Mesenchymal stem cell (in vitro differentiated cells and primary cell): Measurements from ENCODE around the gene NT5DC3.

Source experiments
- DNase-seq: peaks from one replicate; pipeline ENCODE4 v3.0.0-alpha.2; 2013
- H2AFZ ChIP-seq: one replicate; pipeline ENCODE4 v1.6.1; 2013; ENCODE audit warnings: low read depth, mild to moderate bottlenecking, control low read depth, inconsistent platforms, low read length, moderate library complexity
- H2AK5ac ChIP-seq: 2 replicates; pipeline ENCODE4 v1.6.1; 2013; ENCODE audit warnings: low read length, moderate library complexity, mild to moderate bottlenecking, inconsistent platforms; ENCODE audit not compliant: severe bottlenecking
- H2BK120ac ChIP-seq: one replicate; pipeline ENCODE4 v1.6.1; 2013; ENCODE audit warnings: low read depth, mild to moderate bottlenecking, inconsistent platforms, low read length, moderate library complexity
- H2BK12ac ChIP-seq, 2 experiments: one replicate each; pipeline ENCODE4 v1.6.1; 2013; ENCODE audit warnings: inconsistent platforms in 2 of 2, low read length in 2 of 2, mild to moderate bottlenecking in 2 of 2, moderate library complexity in 2 of 2, control low read depth in 1 of 2
- H2BK15ac ChIP-seq: one replicate; pipeline ENCODE4 v1.6.1; 2013; ENCODE audit warnings: mild to moderate bottlenecking, low read depth, inconsistent platforms; ENCODE audit not compliant: poor library complexity, severe bottlenecking
- H2BK5ac ChIP-seq: 2 replicates; pipeline ENCODE4 v1.6.1; 2013; ENCODE audit warnings: low read depth, mild to moderate bottlenecking, low read length, control low read depth, inconsistent platforms; ENCODE audit not compliant: poor library complexity, severe bottlenecking
- H3K14ac ChIP-seq, 2 experiments: one replicate each; pipeline ENCODE4 v1.6.1; 2013; ENCODE audit warnings: inconsistent platforms in 2 of 2, low read length in 2 of 2, control low read depth in 1 of 2, mild to moderate bottlenecking in 1 of 2, moderate library complexity in 1 of 2
- H3K18ac ChIP-seq, 2 experiments: one replicate each; pipeline ENCODE4 v1.6.1; 2013; ENCODE audit warnings: inconsistent platforms in 2 of 2, low read length in 2 of 2, control low read depth in 1 of 2, low read depth in 1 of 2, mild to moderate bottlenecking in 1 of 2
- H3K23ac ChIP-seq, 2 experiments: one replicate each; pipeline ENCODE4 v1.6.1; 2013; ENCODE audit warnings: inconsistent platforms in 2 of 2, low read length in 2 of 2, mild to moderate bottlenecking in 2 of 2, moderate library complexity in 2 of 2, control low read depth in 1 of 2
- H3K27ac ChIP-seq: 2 replicates; pipeline ENCODE4 v1.5.1; 2013; ENCODE audit warnings: mild to moderate bottlenecking, moderate library complexity, low read length, control low read depth, inconsistent platforms; ENCODE audit not compliant: poor library complexity, severe bottlenecking
- H3K27me3 ChIP-seq, 2 experiments: 2 replicates each; pipeline versions ENCODE4 v1.6.1 to v1.7.0; 2013; ENCODE audit warnings: low read length in 2 of 2, mild to moderate bottlenecking in 2 of 2, moderate library complexity in 2 of 2, control low read depth in 1 of 2, inconsistent platforms in 1 of 2; ENCODE audit not compliant: control insufficient read depth in 1 of 2, insufficient read depth in 1 of 2
- H3K36me3 ChIP-seq, 2 experiments: 2 replicates each; pipeline versions ENCODE4 v1.6.1 to v1.7.0; 2013; ENCODE audit warnings: low read length in 2 of 2, control low read depth in 1 of 2, inconsistent platforms in 1 of 2, low read depth in 1 of 2, mild to moderate bottlenecking in 1 of 2; ENCODE audit not compliant: insufficient read depth in 2 of 2, control insufficient read depth in 1 of 2
- H3K4ac ChIP-seq, 2 experiments: one replicate each; pipeline ENCODE4 v1.6.1; 2013; ENCODE audit warnings: inconsistent platforms in 2 of 2, low read length in 2 of 2, mild to moderate bottlenecking in 2 of 2, moderate library complexity in 2 of 2, control low read depth in 1 of 2, low read depth in 1 of 2
- H3K4me1 ChIP-seq: 2 replicates; pipeline ENCODE4 v1.6.1; 2013; ENCODE audit warnings: low read depth, low read length, control low read depth; ENCODE audit not compliant: control insufficient read depth, insufficient read depth
- H3K4me2 ChIP-seq: 2 replicates; pipeline ENCODE4 v1.6.1; 2013; ENCODE audit warnings: low read length, mild to moderate bottlenecking, inconsistent platforms; ENCODE audit not compliant: poor library complexity, severe bottlenecking
- H3K4me3 ChIP-seq, 2 experiments: 2 replicates each; pipeline versions ENCODE4 v1.5.1 to v1.7.0; 2013; ENCODE audit warnings: low read length in 2 of 2, mild to moderate bottlenecking in 2 of 2, control low read depth in 1 of 2, low read depth in 1 of 2; ENCODE audit not compliant: insufficient read depth in 1 of 2
- H3K79me1 ChIP-seq: replicated peaks from 2 replicates; pipeline ENCODE4 v1.6.1; 2013; ENCODE audit warnings: mild to moderate bottlenecking, control low read depth, low read length, inconsistent platforms; ENCODE audit not compliant: poor library complexity, severe bottlenecking
- H3K9ac ChIP-seq: 2 replicates; pipeline ENCODE4 v1.7.0; 2013; ENCODE audit warnings: mild to moderate bottlenecking, low read length, moderate library complexity
- H3K9me3 ChIP-seq: 2 replicates; pipeline ENCODE4 v1.7.0; 2013; ENCODE audit warnings: mild to moderate bottlenecking, low read length; ENCODE audit not compliant: control insufficient read depth
- H4K8ac ChIP-seq: one replicate; pipeline ENCODE4 v1.6.1; 2013; ENCODE audit warnings: inconsistent platforms, mild to moderate bottlenecking, low read length, moderate library complexity
- H4K91ac ChIP-seq: one replicate; pipeline ENCODE4 v1.6.1; 2013; ENCODE audit warnings: mild to moderate bottlenecking, low read length, inconsistent platforms
- WGBS: methylation state at CpG from one replicate; pipeline ENCODE4 v1.1.7; 2013; ENCODE audit warnings: mixed read lengths; 5-methylcytosine and 5-hydroxymethylcytosine counted together

The NT5DC3 gene

DNA sequence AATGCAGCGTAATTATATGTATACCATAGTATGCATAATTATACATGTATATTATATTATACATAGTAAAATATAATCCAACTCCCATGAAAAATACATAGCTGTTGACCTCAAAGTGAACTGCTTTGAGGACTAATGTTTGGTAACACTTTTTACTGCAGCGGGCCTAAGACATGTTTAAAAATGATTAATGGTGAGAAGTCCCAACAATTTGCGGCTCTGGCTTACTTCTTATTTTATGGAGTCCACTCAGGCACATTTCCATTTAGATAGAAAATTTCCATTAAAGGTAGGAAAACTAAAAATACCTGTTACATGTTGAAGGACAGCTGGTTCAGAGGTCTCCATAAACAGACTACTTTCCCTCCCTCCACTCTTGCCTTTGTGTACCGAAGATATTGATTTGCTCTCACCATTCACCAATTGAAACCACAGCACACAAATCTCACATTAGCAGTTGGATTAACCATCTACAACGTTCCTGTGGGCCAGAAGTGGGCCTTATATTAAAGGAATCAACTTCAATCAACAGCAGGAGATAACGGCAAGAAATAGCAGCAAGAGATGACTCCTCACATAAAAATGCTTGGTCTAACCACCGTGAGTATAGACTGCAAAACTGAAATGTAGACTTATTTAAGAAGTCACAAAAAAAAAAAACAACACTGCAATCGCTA lies 14.1 kb upstream of the NT5DC3 start:
- Histone ChIP-seq H4K91ac (no peak overlapping the region), H3K79me1 (no peaks in the 10 kb centered on the region), H3K23ac (no peak overlapping the region), H3K36me3 (no peaks in the 10 kb centered on the region), H2AFZ (no peak overlapping the region), H3K4me3 (no peak overlapping the region), H3K14ac (no peak overlapping the region), H3K27me3 (no peaks in the 10 kb centered on the region), H4K8ac (no peak overlapping the region), H3K4ac (no peak overlapping the region), H3K4me1 (peaks cover 15% of the 10 kb centered on the region), H2BK15ac (no peak overlapping the region), H2BK5ac (no peak overlapping the region), H3K18ac (no peak overlapping the region), H2BK120ac (no peak overlapping the region), H3K9ac (no peak overlapping the region), H2AK5ac (no peak overlapping the region), H3K4me2 (no peak overlapping the region), H3K9me3 (no peaks in the 10 kb centered on the region), H3K27ac (peak overlapping the region; percentile 26), H2BK12ac (no peak overlapping the region)
- 35% methylated on average over 4 of the region's 8 CpGs for WGBS
- peak; percentile 68 for DNase-seq

DNA sequence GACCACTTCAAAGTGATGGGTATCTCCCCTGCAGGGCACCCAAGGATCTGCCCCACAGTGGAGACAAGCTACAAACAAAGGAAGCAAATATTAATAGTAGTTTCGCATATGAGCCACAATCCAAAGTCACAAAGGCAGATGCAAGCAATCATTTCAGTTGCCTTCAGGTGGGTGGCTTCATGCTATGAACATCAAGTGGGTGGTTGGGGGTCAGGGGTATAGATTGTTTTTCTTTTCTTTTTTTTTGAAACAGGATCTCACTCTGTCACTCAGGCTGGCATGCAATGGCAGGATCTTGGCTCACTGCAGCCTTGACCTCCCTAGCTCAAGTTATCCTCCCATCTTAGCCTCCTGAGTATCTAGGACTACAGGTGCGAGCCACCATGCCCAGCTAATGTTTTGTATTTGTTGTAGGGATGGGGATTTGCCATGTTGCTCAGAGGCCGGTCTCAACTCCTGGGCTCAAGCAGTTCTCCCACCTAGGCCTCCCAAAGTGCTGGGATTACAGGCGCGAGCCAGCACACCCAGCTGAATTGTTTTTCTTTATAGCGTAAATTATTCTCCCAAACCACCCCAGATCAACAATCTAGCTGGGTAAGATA lies 13.4 kb upstream of the NT5DC3 start:
- no peak overlapping the region for H3K14ac ChIP-seq
- H3K9ac ChIP-seq: no peak overlapping the region
- no peak overlapping the region for H3K4me3 ChIP-seq
- no peak for DNase-seq
- H2BK5ac ChIP-seq: no peak overlapping the region
- H3K27ac ChIP-seq: no peak overlapping the region
- H3K27me3 ChIP-seq: no peaks in the 10 kb centered on the region
- no peak overlapping the region for H3K18ac ChIP-seq
- no peak overlapping the region for H2AK5ac ChIP-seq
- WGBS: 100% methylated on average over 1 of the region's 6 CpGs
- H4K8ac ChIP-seq: peak overlapping the region; percentile 47
- H3K9me3 ChIP-seq: no peaks in the 10 kb centered on the region
- H2BK12ac ChIP-seq: no peak overlapping the region
- H3K4ac ChIP-seq: no peak overlapping the region
- H3K4me2 ChIP-seq: no peak overlapping the region
- no peaks in the 10 kb centered on the region for H3K79me1 ChIP-seq
- no peak overlapping the region for H2BK15ac ChIP-seq
- no peak overlapping the region for H4K91ac ChIP-seq
- H3K23ac ChIP-seq: no peak overlapping the region
- H2BK120ac ChIP-seq: no peak overlapping the region
- H3K36me3 ChIP-seq: no peaks in the 10 kb centered on the region
- H2AFZ ChIP-seq: no peak overlapping the region
- H3K4me1 ChIP-seq: peaks cover 10% of the 10 kb centered on the region

DNA sequence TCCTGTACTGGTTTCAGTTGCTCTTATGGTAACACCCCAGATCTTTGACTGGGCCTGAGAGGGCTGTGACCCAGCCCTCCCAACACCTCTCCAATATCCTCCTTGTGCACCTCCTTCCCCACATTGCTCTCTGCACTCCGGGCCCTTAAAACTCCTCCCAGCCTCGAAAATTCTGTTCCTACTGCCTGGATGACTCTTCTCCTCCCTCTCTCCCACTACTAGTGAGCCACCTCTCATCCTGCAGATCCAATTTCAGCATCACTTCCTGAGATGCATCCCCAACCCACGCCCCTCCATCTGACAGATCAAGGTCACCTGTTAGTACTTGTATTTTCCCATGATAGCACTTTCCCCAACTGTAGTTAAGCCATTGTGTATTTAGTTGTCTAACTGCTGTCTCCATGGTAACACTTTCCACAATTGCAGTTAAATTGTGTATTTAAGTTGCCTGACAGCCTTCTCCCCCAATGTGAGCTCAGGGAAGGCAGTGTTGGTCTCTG lies 11.5 kb upstream of the NT5DC3 start:
- Histone ChIP-seq H2AFZ (no peak overlapping the region), H3K14ac (no peak overlapping the region), H3K4me1 (peaks cover 6% of the 10 kb centered on the region), H2BK120ac (no peak overlapping the region), H4K91ac (no peak overlapping the region), H3K4me2 (no peak overlapping the region), H3K23ac (no peak overlapping the region), H4K8ac (no peak overlapping the region), H3K79me1 (no peaks in the 10 kb centered on the region), H3K27me3 (no peaks in the 10 kb centered on the region), H3K9me3 (no peaks in the 10 kb centered on the region), H2BK5ac (no peak overlapping the region), H2BK12ac (no peak overlapping the region), H3K27ac (no peak overlapping the region), H3K18ac (no peak overlapping the region), H2BK15ac (no peak overlapping the region), H3K4ac (no peak overlapping the region), H3K9ac (no peak overlapping the region), H3K36me3 (no peaks in the 10 kb centered on the region), H3K4me3 (no peak overlapping the region), H2AK5ac (no peak overlapping the region)
- DNase-seq: peak; percentile 84
- 79% methylated on average over 3 of the region's 3 CpGs for WGBS

DNA sequence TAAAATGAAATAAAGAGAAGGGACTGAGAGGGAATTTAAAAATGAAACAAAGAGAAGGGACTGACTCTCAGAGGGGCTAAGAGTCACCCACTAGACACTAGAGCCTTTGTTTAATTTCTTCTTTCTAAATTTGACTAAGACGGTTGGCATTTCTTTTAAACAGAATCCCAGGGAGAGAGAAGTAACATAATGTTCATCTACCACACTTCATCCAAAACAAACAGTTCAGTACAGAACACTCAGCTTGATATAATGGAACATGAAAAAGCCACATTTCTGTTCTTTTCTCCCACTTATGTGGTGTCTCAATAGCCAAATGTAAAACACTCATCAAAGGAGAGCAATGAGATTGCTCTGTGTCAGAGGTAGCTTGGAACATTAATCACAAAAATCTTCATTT lies 10.1 kb upstream of the NT5DC3 start:
- no peak overlapping the region for H3K9ac ChIP-seq
- no peaks in the 10 kb centered on the region for H3K27me3 ChIP-seq
- no peak overlapping the region for H3K4me3 ChIP-seq
- H2AFZ ChIP-seq: no peak overlapping the region
- 60% methylated on average over 1 of the region's 1 CpG for WGBS
- H3K36me3 ChIP-seq: no peaks in the 10 kb centered on the region
- H2BK15ac ChIP-seq: no peak overlapping the region
- H2BK12ac ChIP-seq: no peak overlapping the region
- H2BK5ac ChIP-seq: no peak overlapping the region
- H3K4me2 ChIP-seq: no peak overlapping the region
- H3K23ac ChIP-seq: no peak overlapping the region
- no peak overlapping the region for H4K8ac ChIP-seq
- H3K14ac ChIP-seq: no peak overlapping the region
- no peak for DNase-seq
- H3K79me1 ChIP-seq: no peaks in the 10 kb centered on the region
- H3K27ac ChIP-seq: no peak overlapping the region
- H2BK120ac ChIP-seq: no peak overlapping the region
- no peak overlapping the region for H3K18ac ChIP-seq
- H3K9me3 ChIP-seq: no peaks in the 10 kb centered on the region
- H3K4me1 ChIP-seq: peaks cover 3% of the 10 kb centered on the region
- H2AK5ac ChIP-seq: no peak overlapping the region
- H4K91ac ChIP-seq: no peak overlapping the region
- no peak overlapping the region for H3K4ac ChIP-seq
